A673 (cell line): ENCODE data around the gene BMX. TPM values are rescaled to one million over a fixed set of nuclear protein-coding genes. Genes with fewer than 3 reads are reported as not detected.
A peak's percentile ranks its signal among the peaks of the same experiment; 100 is the strongest.

ENCODE experiments used
- BruUV-seq: library from RNA; stranded (reverse); fragments of 400-500 nt; replicated peaks from 2 replicates; lab custom pipeline; 2021; lab: Mats Ljungman, UMichigan
- CTCF ChIA-PET: fragments of 300-600 bp; sonication (Branson Sonifier 250); formaldehyde crosslinking; loops from one replicate; lab custom pipeline; 2022; ENCODE audit warnings: antibody characterized with exemption; lab: Charles Lee
- POLR2A ChIA-PET: fragments of 300-600 bp; sonication (Branson Sonifier 250); formaldehyde crosslinking; loops from one replicate; lab custom pipeline; 2022; ENCODE audit warnings: antibody characterized with exemption; ENCODE audit not compliant: low non-redundant PET; lab: Charles Lee
- DNase-seq: peaks from one replicate; pipeline ENCODE4 v3.0.0-alpha.2; 2015; ENCODE audit warnings: low spot score
- H3K27ac ChIP-seq: fragments of 200-600 bp; sonication (generic); 2 replicates; pipeline ENCODE4 v1.5.1; 2016; ENCODE audit warnings: mixed run types, low read depth, mild to moderate bottlenecking, mixed read lengths, antibody characterized with exemption, low read length; ENCODE audit not compliant: poor library complexity, severe bottlenecking
- H3K27me3 ChIP-seq: fragments of 200-600 bp; sonication (generic); replicated peaks from 2 replicates; pipeline ENCODE4 v1.6.1; 2017; ENCODE audit warnings: mixed run types, low read depth, mild to moderate bottlenecking, mixed read lengths, antibody characterized with exemption, low read length; ENCODE audit not compliant: insufficient read depth, poor library complexity
- H3K36me3 ChIP-seq: fragments of 200-600 bp; sonication (generic); 2 replicates; pipeline ENCODE4 v1.6.1; 2016; ENCODE audit warnings: mixed run types, mild to moderate bottlenecking, mixed read lengths, antibody characterized with exemption, low read length; ENCODE audit not compliant: insufficient read depth, poor library complexity, severe bottlenecking
- H3K4me1 ChIP-seq: fragments of 200-600 bp; sonication (generic); 2 replicates; pipeline ENCODE4 v1.6.1; 2017; ENCODE audit warnings: mixed run types, mild to moderate bottlenecking, mixed read lengths, antibody characterized with exemption, low read length; ENCODE audit not compliant: insufficient read depth, poor library complexity, severe bottlenecking
- H3K4me3 ChIP-seq: fragments of 200-600 bp; sonication (generic); 2 replicates; pipeline ENCODE4 v1.5.1; 2016; ENCODE audit warnings: low read depth, mixed run types, mild to moderate bottlenecking, mixed read lengths, low read length; ENCODE audit not compliant: poor library complexity, severe bottlenecking
- H3K9me3 ChIP-seq: fragments of 200-600 bp; sonication (generic); 2 replicates; pipeline ENCODE4 v1.6.1; 2016; ENCODE audit warnings: mixed run types, low read depth, mild to moderate bottlenecking, mixed read lengths, antibody characterized with exemption, low read length; ENCODE audit not compliant: poor library complexity, severe bottlenecking
- CTCF ChIP-seq: fragments of 300-800, 200-600 bp; sonication (generic); conservative IDR thresholded peaks from 2 replicates; pipeline ENCODE4 v1.5.1; 2017; ENCODE audit warnings: low read depth, mild to moderate bottlenecking, antibody characterized with exemption, low read length, moderate library complexity, mixed read lengths
- EZH2 ChIP-seq: fragments of 200-600 bp; sonication (generic); IDR thresholded peaks from 2 replicates; pipeline ENCODE4 v1.6.1; 2017; ENCODE audit warnings: borderline replicate concordance, low read depth, mild to moderate bottlenecking, mixed read lengths, antibody characterized with exemption, low read length; ENCODE audit not compliant: poor library complexity, severe bottlenecking
- intact Hi-C: fragments of 100-400 bp; cut with micrococcal nuclease; formaldehyde crosslinking; loops from one replicate; pipeline ENCODE4 v1.10.0; 2022; ENCODE audit not compliant: unreplicated experiment
- total RNA-seq: library from RNA; stranded (reverse); gene quantifications from 2 replicates; pipeline ENCODE4 v1.2.3, GENCODE V29; 2021

The BMX gene
- total RNA-seq, 1 experiment from 2014 or later: not detected

GRCh38 chrX:15483891-15484290 is 16.7 kb upstream of the BMX start:
- no peak overlapping the region for H3K4me3 ChIP-seq
- H3K27me3 ChIP-seq: no peaks in the 10 kb centered on the region
- ChIA-PET CTCF (no interaction called here), POLR2A (no interaction called here)
- TF ChIP-seq CTCF (no peak), EZH2 (no peak)
- DNase-seq: no peak
- H3K36me3 ChIP-seq: peaks cover 8% of the 10 kb centered on the region
- BruUV-seq: no TSS peak
- no peaks in the 10 kb centered on the region for H3K4me1 ChIP-seq
- no peak overlapping the region for H3K27ac ChIP-seq
- H3K9me3 ChIP-seq: no peaks in the 10 kb centered on the region
- intact Hi-C loops: no loop called here

GRCh38 chrX:15492469-15492868 is 8.1 kb upstream of the BMX start:
- DNase-seq: peak; percentile 4
- ChIA-PET CTCF (no interaction called here), POLR2A (no interaction called here)
- Histone ChIP-seq H3K36me3 (peaks cover 5% of the 10 kb centered on the region), H3K4me3 (peak overlapping the region; percentile 52), H3K9me3 (no peaks in the 10 kb centered on the region), H3K4me1 (no peaks in the 10 kb centered on the region), H3K27ac (peak overlapping the region; percentile 78), H3K27me3 (no peaks in the 10 kb centered on the region)
- no TSS peak for BruUV-seq
- intact Hi-C loops: loop anchor here (10.0 kb wide), 2 partner anchors 152 to 182 kb away; no protein-coding TSS in a partner anchor
- TF ChIP-seq EZH2 (no peak), CTCF (no peak)

GRCh38 chrX:15493118-15493962 is 7.3 kb upstream of the BMX start, which contains the start of gene PIR:
TSS of gene PIR (minus strand) at chrX:15493333. CDS start at chrX:15491257, 2,076 bp downstream.
- Histone ChIP-seq H3K27ac (peak within 1 kb of the TSS; percentile 78), H3K9me3 (no peaks in the 10 kb centered on the region), H3K4me3 (peak within 1 kb of the TSS; percentile 52), H3K36me3 (peaks cover 5% of the 10 kb centered on the region), H3K4me1 (no peaks in the 10 kb centered on the region), H3K27me3 (no peaks in the 10 kb centered on the region)
- no TSS peak for BruUV-seq
- TF ChIP-seq EZH2 (no peak), CTCF (peak; percentile 70)
- intact Hi-C loops: loop anchor here (10.0 kb wide), 2 partner anchors 151 to 181 kb away; no protein-coding TSS in a partner anchor
- CTCF ChIA-PET: interaction anchor here (0.6 kb wide), 1 partner anchor 27 kb away, joined by 3 read pairs; no protein-coding TSS in a partner anchor
- POLR2A ChIA-PET: no interaction called here
- peak; percentile 88 for DNase-seq
